Measurements from ENCODE around the gene SMIM33. TPM values are rescaled to one million over a fixed set of nuclear protein-coding genes. Genes with fewer than 3 reads are reported as not detected.
A peak's percentile ranks its signal among the peaks of the same experiment; 100 is the strongest.
"Not testable (repeated sequence)": the region's sequence is repeated elsewhere in the genome, so short reads cannot be mapped to it uniquely, and the experiment has no call there.

Gene SMIM33
- total RNA-seq, 2 experiments from 2014 or later, result 0.08 TPM; not detected in 1

GRCh38 chr5:139475865-139476617, 5.2 kb downstream of the SMIM33 start:
- Mint-ChIP-seq H3K4me3 (peak overlapping the region; percentile 81), H3K36me3 (ENCODE audit: low read depth) (peaks cover 53% of the 10 kb centered on the region)

GRCh38 chr5:139478657-139479423, 8.0 kb downstream of the SMIM33 start:
- Mint-ChIP-seq H3K4me1 (ENCODE audit: low read depth) (peaks cover 62% of the 10 kb centered on the region), H3K4me3 (peak overlapping the region; percentile 83)

More at GRCh38 chr5:139475865-139476617, 5.2 kb downstream of the SMIM33 start:
- no peaks in the 10 kb centered on the region for H3K9me3 Mint-ChIP-seq
- Histone ChIP-seq H3K9me3 (ENCODE audit: control insufficient read depth in 1 of 2, insufficient read depth in 1 of 2, low read length in 2 of 2) (no peaks in the 10 kb centered on the region), H3K27me3 (ENCODE audit: control insufficient read depth in 1 of 2, insufficient read depth in 2 of 2, low read length in 2 of 2) (no peaks in the 10 kb centered on the region), H3K36me3 (ENCODE audit: insufficient read depth, low read length) (peaks cover 62% of the 10 kb centered on the region), H3K27ac (ENCODE audit: low read depth in 1 of 2, low read length in 2 of 2) (peak overlapping the region in 1 of 2 donors; percentile 7), H3K4me3 (ENCODE audit: low read length) (no peak overlapping the region), H3K4me1 (ENCODE audit: insufficient read depth, low read length) (peaks cover 99% of the 10 kb centered on the region)
- POLR2A ChIA-PET, result interaction anchor here (0.9 to 1.8 kb wide), 4 partner anchors 21 to 37 kb away, joined by 4 to 9 read pairs (median 6); partner anchors contain the start of gene DNAJC18
- peak overlapping the region; percentile 92 for H3K27ac Mint-ChIP-seq
- ATAC-seq (ENCODE audit: poor library complexity) (no peak), DNase-seq (no peak)
- no peaks in the 10 kb centered on the region for H3K27me3 Mint-ChIP-seq
- intact Hi-C loops (cut with DNase I, micrococcal nuclease), result loop anchor here in 1 of 2 experiments (1.0 kb wide), 1 partner anchor 46 kb away; no protein-coding TSS in a partner anchor
- TF ChIP-seq CTCF (IDR thresholded peaks at IDR 0.05), result no peak
- peaks cover 82% of the 10 kb centered on the region for H3K4me1 Mint-ChIP-seq (ENCODE audit: low read depth)
- CTCF ChIA-PET, result interaction anchor here (0.7 to 1.4 kb wide), 2 partner anchors 32 to 54 kb away, joined by 3 read pairs; no protein-coding TSS in a partner anchor

GRCh38 chr5:139479729-139480128, 8.9 kb downstream of the SMIM33 start:
- ATAC-seq (ENCODE audit: poor library complexity); DNase-seq; H3K27me3 ChIP-seq (ENCODE audit: control insufficient read depth in 1 of 2, insufficient read depth in 2 of 2, low read length in 2 of 2); H3K27me3 Mint-ChIP-seq; H3K4me3 Mint-ChIP-seq; H3K9me3 ChIP-seq (ENCODE audit: control insufficient read depth in 1 of 2, insufficient read depth in 1 of 2, low read length in 2 of 2); H3K9me3 Mint-ChIP-seq; H3K27ac ChIP-seq (ENCODE audit: low read depth in 1 of 2, low read length in 2 of 2); H3K27ac Mint-ChIP-seq; H3K4me3 ChIP-seq (ENCODE audit: low read length): not testable (repeated sequence)
- intact Hi-C loops (cut with DNase I, micrococcal nuclease), result loop anchor here in 1 of 2 experiments (5.0 kb wide), 1 partner anchor 37 kb away; no protein-coding TSS in a partner anchor
- Histone ChIP-seq H3K4me1 (ENCODE audit: insufficient read depth, low read length) (peaks cover 81% of the 10 kb centered on the region), H3K36me3 (ENCODE audit: insufficient read depth, low read length) (peaks cover 57% of the 10 kb centered on the region)
- peaks cover 70% of the 10 kb centered on the region for H3K36me3 Mint-ChIP-seq (ENCODE audit: low read depth)
- ChIA-PET CTCF (interaction anchor here (0.6 to 2.5 kb wide), 2 partner anchors 57 to 199 kb away, joined by 3 to 11 read pairs; no protein-coding TSS in a partner anchor), POLR2A (interaction anchor here (0.9 to 4.8 kb wide), 3 partner anchors 9 to 42 kb away, joined by 3 to 74 read pairs (median 43); partner anchors contain the start of genes DNAJC18 and SMIM33)
- H3K4me1 Mint-ChIP-seq (ENCODE audit: low read depth), result peaks cover 54% of the 10 kb centered on the region

More at GRCh38 chr5:139478657-139479423, 8.0 kb downstream of the SMIM33 start:
- ATAC-seq (ENCODE audit: poor library complexity); H3K27me3 Mint-ChIP-seq; intact Hi-C loops (cut with DNase I, micrococcal nuclease); H3K27me3 ChIP-seq (ENCODE audit: control insufficient read depth in 1 of 2, insufficient read depth in 2 of 2, low read length in 2 of 2); H3K9me3 Mint-ChIP-seq; DNase-seq; H3K9me3 ChIP-seq (ENCODE audit: control insufficient read depth in 1 of 2, insufficient read depth in 1 of 2, low read length in 2 of 2); H3K4me3 ChIP-seq (ENCODE audit: low read length): not testable (repeated sequence)
- POLR2A ChIA-PET, result interaction anchor here (0.8 to 4.8 kb wide), 3 partner anchors 8 to 40 kb away, joined by 3 to 43 read pairs (median 3); partner anchors contain the start of genes DNAJC18 and SMIM33
- Mint-ChIP-seq H3K27ac (peak overlapping the region; percentile 84), H3K36me3 (ENCODE audit: low read depth) (peaks cover 70% of the 10 kb centered on the region)
- H3K4me1 ChIP-seq (ENCODE audit: insufficient read depth, low read length), result peaks cover 90% of the 10 kb centered on the region
- CTCF ChIA-PET, result interaction anchor here (1.0 to 2.5 kb wide), 2 partner anchors 39 to 57 kb away, joined by 3 to 11 read pairs; no protein-coding TSS in a partner anchor
- peaks cover 62% of the 10 kb centered on the region for H3K36me3 ChIP-seq (ENCODE audit: insufficient read depth, low read length)
- peak overlapping the region in 1 of 2 donors; percentile 22 for H3K27ac ChIP-seq (ENCODE audit: low read depth in 1 of 2, low read length in 2 of 2)
